Loucy (cell line): ENCODE measurements around the gene CD8B.

Source experiments
- H2AFZ ChIP-seq: fragments of 200-600 bp; sonication (generic); 2 replicates; pipeline ENCODE4 v1.6.0; 2016; ENCODE audit warnings: antibody characterized with exemption, mild to moderate bottlenecking, low read length, moderate library complexity
- H3F3A ChIP-seq: fragments of 200-600 bp; 2 replicates; pipeline ENCODE4 v1.6.0; 2016; ENCODE audit warnings: antibody characterized with exemption, low read depth, mild to moderate bottlenecking
- H3K27me3 ChIP-seq: fragments of 200-600 bp; sonication (generic); 2 replicates; pipeline ENCODE4 v1.6.1; 2014; ENCODE audit warnings: low read length, mild to moderate bottlenecking; ENCODE audit not compliant: insufficient read depth, poor library complexity, severe bottlenecking
- H3K36me3 ChIP-seq: fragments of 200-600 bp; sonication (generic); 2 replicates; pipeline ENCODE4 v1.6.1; 2016; ENCODE audit warnings: low read length; ENCODE audit not compliant: insufficient read depth
- H3K4me1 ChIP-seq: fragments of 200-600 bp; sonication (generic); 2 replicates; pipeline ENCODE4 v1.5.1; 2014; ENCODE audit warnings: low read length, mild to moderate bottlenecking; ENCODE audit not compliant: insufficient read depth, poor library complexity, severe bottlenecking
- H3K4me2 ChIP-seq: fragments of 200-600 bp; sonication (generic); 2 replicates; pipeline ENCODE4 v1.6.0; 2014; ENCODE audit warnings: antibody characterized with exemption, low read length, low read depth, mild to moderate bottlenecking; ENCODE audit not compliant: poor library complexity, severe bottlenecking
- H3K4me3 ChIP-seq: fragments of 200-600 bp; sonication (generic); 2 replicates; pipeline ENCODE4 v1.5.1; 2014; ENCODE audit warnings: low read length, mild to moderate bottlenecking, mixed read lengths; ENCODE audit not compliant: poor library complexity, severe bottlenecking
- H3K79me2 ChIP-seq: fragments of 200-600 bp; sonication (generic); 2 replicates; pipeline ENCODE4 v1.6.1; 2014; ENCODE audit warnings: low read length; ENCODE audit not compliant: insufficient read depth
- H3K9ac ChIP-seq: fragments of 200-600 bp; sonication (generic); 2 replicates; pipeline ENCODE4 v1.6.0; 2014; ENCODE audit warnings: mild to moderate bottlenecking, low read depth, low read length, moderate library complexity; ENCODE audit not compliant: poor library complexity, severe bottlenecking
- H3K9me2 ChIP-seq: fragments of 200-600 bp; sonication (generic); replicated peaks from 2 replicates; pipeline ENCODE4 v1.6.1; 2016; ENCODE audit warnings: low read depth, low read length, mixed read lengths
- H3K9me3 ChIP-seq: fragments of 200-600 bp; sonication (generic); 2 replicates; pipeline ENCODE4 v1.6.1; 2014; ENCODE audit warnings: mild to moderate bottlenecking, antibody characterized with exemption, low read length, low read depth; ENCODE audit not compliant: insufficient read depth
- H4K20me1 ChIP-seq: fragments of 200-600 bp; sonication (generic); 2 replicates; pipeline ENCODE4 v1.6.0; 2014; ENCODE audit warnings: antibody characterized with exemption, low read length, mild to moderate bottlenecking; ENCODE audit not compliant: insufficient read depth, poor library complexity, severe bottlenecking
- EZH2phosphoT487 ChIP-seq: fragments of 200-600 bp; IDR thresholded peaks from 2 replicates; pipeline ENCODE4 v1.6.1; 2018; ENCODE audit warnings: antibody characterized with exemption, mild to moderate bottlenecking, moderate library complexity, borderline replicate concordance
- TF ChIP-seq, protein P1 (sequence below): fragments of 200-600 bp; sonication (generic); conservative IDR thresholded peaks from 2 replicates; pipeline ENCODE4 v1.5.1; 2014; ENCODE audit warnings: mild to moderate bottlenecking, antibody characterized with exemption, low read length

Gene CD8B

DNA sequence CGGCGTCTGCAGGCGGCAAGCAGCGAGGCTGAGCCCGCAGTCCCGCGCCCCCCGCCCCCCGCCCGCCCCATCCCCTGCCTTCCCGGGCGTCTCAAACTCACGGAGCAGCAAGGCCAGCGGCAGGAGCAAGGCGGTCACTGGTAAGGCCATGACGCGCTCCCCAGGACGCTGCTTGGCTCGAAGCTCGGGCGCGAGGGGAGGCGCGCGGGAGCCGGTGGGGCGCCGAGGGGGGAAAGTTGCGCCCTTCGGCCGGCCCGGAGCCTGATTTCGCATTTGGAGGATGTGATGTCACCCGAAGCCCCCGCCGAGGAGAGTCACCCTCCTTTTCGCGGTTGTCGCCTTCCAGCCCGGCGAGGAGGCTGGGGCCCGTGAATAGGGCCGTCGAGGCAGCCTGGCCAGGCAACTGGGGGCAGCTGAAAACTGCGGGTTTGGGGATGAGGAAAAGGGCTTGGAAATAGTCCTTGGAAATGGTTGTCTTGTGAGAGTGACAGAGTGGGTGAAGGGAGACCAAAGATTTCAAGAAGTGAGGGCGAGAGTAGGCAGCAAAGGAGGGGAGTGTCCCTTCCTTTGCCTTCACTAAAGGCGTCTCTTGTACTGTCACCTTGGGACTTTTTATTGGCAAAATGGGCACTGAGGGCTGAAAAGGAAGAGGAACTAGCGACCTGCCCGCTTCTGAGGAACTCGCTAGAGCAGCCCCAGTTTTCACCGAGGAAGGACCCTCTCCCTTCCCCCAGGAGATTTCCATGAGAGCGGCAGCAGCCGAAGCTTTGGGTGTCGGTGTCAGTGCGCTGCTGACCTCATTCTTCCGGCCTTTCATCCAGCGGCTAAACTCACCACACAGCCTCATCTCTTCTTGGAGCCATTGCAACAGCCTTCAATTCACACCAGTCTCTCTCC, 70.8 kb downstream of the CD8B start, which contains the start of gene CD8A:
TSS of gene CD8A (minus strand) at position 238 of the 897 bp plus-strand sequence. CDS start at position 150, 88 bp downstream.
- Histone ChIP-seq H2AFZ (0 out of 2 replicates have a peak within 1 kb of the TSS, but pooled peaks have one; percentile 51), H4K20me1 (no peaks in the 10 kb centered on the region), H3K36me3 (no peaks in the 10 kb centered on the region), H3K4me2 (peak within 1 kb of the TSS; percentile 18), H3K27me3 (no peaks in the 10 kb centered on the region), H3K9me3 (peaks cover under 1% of the 10 kb centered on the region; the same call in 1 of the 2 replicates), H3F3A (no peaks in the 10 kb centered on the region), H3K9me2 (no peaks in the 10 kb centered on the region), H3K79me2 (no peaks in the 10 kb centered on the region), H3K9ac (no peak within 1 kb of the TSS), H3K4me3 (peak within 1 kb of the TSS; percentile 37), H3K4me1 (peaks cover 7% of the 10 kb centered on the region)
- no peak for TF ChIP-seq EZH2phosphoT487
- TF ChIP-seq, protein P1, sequence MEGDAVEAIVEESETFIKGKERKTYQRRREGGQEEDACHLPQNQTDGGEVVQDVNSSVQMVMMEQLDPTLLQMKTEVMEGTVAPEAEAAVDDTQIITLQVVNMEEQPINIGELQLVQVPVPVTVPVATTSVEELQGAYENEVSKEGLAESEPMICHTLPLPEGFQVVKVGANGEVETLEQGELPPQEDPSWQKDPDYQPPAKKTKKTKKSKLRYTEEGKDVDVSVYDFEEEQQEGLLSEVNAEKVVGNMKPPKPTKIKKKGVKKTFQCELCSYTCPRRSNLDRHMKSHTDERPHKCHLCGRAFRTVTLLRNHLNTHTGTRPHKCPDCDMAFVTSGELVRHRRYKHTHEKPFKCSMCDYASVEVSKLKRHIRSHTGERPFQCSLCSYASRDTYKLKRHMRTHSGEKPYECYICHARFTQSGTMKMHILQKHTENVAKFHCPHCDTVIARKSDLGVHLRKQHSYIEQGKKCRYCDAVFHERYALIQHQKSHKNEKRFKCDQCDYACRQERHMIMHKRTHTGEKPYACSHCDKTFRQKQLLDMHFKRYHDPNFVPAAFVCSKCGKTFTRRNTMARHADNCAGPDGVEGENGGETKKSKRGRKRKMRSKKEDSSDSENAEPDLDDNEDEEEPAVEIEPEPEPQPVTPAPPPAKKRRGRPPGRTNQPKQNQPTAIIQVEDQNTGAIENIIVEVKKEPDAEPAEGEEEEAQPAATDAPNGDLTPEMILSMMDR = no peak

DNA sequence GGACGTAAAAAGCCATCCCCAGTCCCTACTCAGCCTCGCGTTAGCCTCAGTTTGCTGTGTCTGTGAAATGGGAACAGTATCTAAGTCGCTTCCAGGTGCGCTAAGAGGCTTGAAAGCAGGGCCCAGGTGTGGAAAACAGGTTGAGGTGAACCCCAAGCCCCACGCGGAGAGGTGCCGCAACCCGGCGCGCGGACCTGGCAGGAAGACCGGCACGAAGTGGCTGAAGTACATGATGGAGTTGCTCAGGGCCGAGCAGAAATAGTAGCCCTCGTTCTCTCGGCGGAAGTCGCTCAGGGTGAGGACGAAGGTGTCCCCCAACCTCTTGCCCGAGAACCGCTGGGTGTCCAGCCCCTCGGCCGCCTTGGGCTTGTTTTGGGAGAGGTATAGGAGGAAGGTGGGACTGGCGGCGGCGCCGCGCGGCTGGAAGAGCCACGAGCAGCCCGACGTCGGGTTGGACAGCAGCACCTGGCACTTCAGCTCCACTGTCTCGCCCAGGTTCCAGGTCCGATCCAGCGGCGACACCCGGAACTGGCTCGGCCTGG, 71.5 kb downstream of the CD8B start:
- no peaks in the 10 kb centered on the region for H3F3A ChIP-seq

DNA sequence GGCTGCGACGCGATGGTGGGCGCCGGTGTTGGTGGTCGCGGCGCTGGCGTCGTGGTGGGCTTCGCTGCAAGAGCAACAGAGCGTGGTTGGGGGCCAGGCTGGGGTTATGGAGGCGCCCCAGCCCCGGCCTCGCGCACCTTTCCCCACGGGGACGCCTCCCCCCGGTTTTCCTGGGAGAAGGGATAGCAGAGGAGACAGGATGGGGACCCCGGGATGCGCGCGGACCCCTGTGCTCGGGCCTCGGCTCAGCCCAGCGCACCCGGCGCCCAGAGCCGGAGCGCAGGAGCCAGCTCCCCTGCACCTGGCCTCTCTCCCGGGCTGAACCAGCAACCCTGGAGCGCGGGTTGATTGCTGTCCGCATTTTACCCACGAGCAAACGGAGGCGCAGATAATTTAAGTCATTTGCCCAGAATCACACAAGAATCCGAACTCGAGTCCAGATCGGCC, 72.0 kb downstream of the CD8B start:
- peaks cover 3% of the 10 kb centered on the region for H3K4me1 ChIP-seq
- no peak overlapping the region for H3K4me3 ChIP-seq
- H3F3A ChIP-seq = no peaks in the 10 kb centered on the region
- H3K36me3 ChIP-seq = no peaks in the 10 kb centered on the region
- H3K9me3 ChIP-seq = no peaks in the 10 kb centered on the region
- H3K9me2 ChIP-seq = no peaks in the 10 kb centered on the region
- no peaks in the 10 kb centered on the region for H3K79me2 ChIP-seq
- H3K27me3 ChIP-seq = no peaks in the 10 kb centered on the region
- H2AFZ ChIP-seq = no peak overlapping the region
- no peak overlapping the region for H3K4me2 ChIP-seq
- no peaks in the 10 kb centered on the region for H4K20me1 ChIP-seq
- TF ChIP-seq, protein P1 = no peak
- TF ChIP-seq EZH2phosphoT487 = no peak
- no peak overlapping the region for H3K9ac ChIP-seq

More for the DNA sequence above, 71.5 kb downstream of the CD8B start:
- Histone ChIP-seq H3K4me2 (no peak overlapping the region), H3K9me3 (no peaks in the 10 kb centered on the region), H3K27me3 (no peaks in the 10 kb centered on the region), H2AFZ (no peak overlapping the region), H3K9ac (no peak overlapping the region), H3K9me2 (no peaks in the 10 kb centered on the region), H3K79me2 (no peaks in the 10 kb centered on the region), H3K4me3 (no peak overlapping the region), H4K20me1 (no peaks in the 10 kb centered on the region), H3K4me1 (peaks cover 7% of the 10 kb centered on the region), H3K36me3 (no peaks in the 10 kb centered on the region)
- TF ChIP-seq EZH2phosphoT487 = no peak
- TF ChIP-seq, protein P1 = no peak
